B cell (primary cell): ENCODE results near the gene CCL19. TPM values are rescaled to one million over a fixed set of nuclear protein-coding genes. Genes with fewer than 3 reads are reported as not detected.

Experiments used
- ATAC-seq: fragments of 200-7000 bp; cut with Tn5 transposase; one replicate; pipeline ENCODE4 v1.10.0; 2021; ENCODE audit warnings: low read depth, mild to moderate bottlenecking, moderate number of reproducible peaks, moderate library complexity
- CTCF ChIA-PET: fragments of 350-600 bp; sonication (Branson Sonifier 250); formaldehyde crosslinking; loops from one replicate; lab custom pipeline; 2021; ENCODE audit warnings: antibody characterized with exemption, inconsistent platforms; lab: Charles Lee
- POLR2A ChIA-PET: fragments of 350-600 bp; sonication (Branson Sonifier 250); formaldehyde crosslinking; loops from one replicate; lab custom pipeline; 2021; ENCODE audit warnings: antibody characterized with exemption; lab: Charles Lee
- DNase-seq: peaks from one replicate; pipeline ENCODE4 v3.0.0; 2013
- H2AFZ ChIP-seq: 2 replicates; pipeline ENCODE4 v1.6.1; 2012; ENCODE audit warnings: mild to moderate bottlenecking, low read depth, low read length; ENCODE audit not compliant: insufficient read depth, poor library complexity, severe bottlenecking
- H3K27ac ChIP-seq, 2 donors: 1 replicate in 1 of 2; 2 replicates in 1 of 2; pipeline ENCODE4 v1.5.1; 2012 to 2013; ENCODE audit warnings: low read length in 2 of 2, mild to moderate bottlenecking in 2 of 2, moderate library complexity in 1 of 2
- H3K27me3 ChIP-seq, 4 experiments: fragments of 200-600 bp in 1 of 4; sonication (generic) in 1 of 4; replicated peaks in 1 of 4; 1 replicate in 2 of 4; 2 replicates in 2 of 4; pipeline versions ENCODE4 v1.6.1 to v1.7.0; 2013 to 2016; ENCODE audit warnings: low read length in 3 of 4, mild to moderate bottlenecking in 2 of 4, mixed read lengths in 1 of 4, moderate library complexity in 1 of 4; ENCODE audit not compliant: insufficient read depth in 4 of 4, control insufficient read depth in 3 of 4; ENCODE audit errors: control extremely low read depth in 1 of 4
- H3K36me3 ChIP-seq, 2 experiments: replicated peaks in 1 of 2; 1 replicate in 1 of 2; 2 replicates in 1 of 2; pipeline versions ENCODE4 v1.6.1 to v1.7.1; 2013; ENCODE audit warnings: low read length in 1 of 2; ENCODE audit not compliant: insufficient read depth in 2 of 2, control insufficient read depth in 1 of 2; ENCODE audit errors: control extremely low read depth in 1 of 2, extremely low read depth in 1 of 2
- H3K4me1 ChIP-seq, 2 donors: fragments of 200-600 bp in 1 of 2; sonication (generic) in 1 of 2; 1 replicate in 1 of 2; 2 replicates in 1 of 2; pipeline versions ENCODE4 v1.5.1 to v1.6.1; 2013 to 2017; ENCODE audit warnings: low read length in 2 of 2; ENCODE audit not compliant: control insufficient read depth in 2 of 2, insufficient read depth in 2 of 2
- H3K4me2 ChIP-seq: replicated peaks from 2 replicates; pipeline ENCODE3; 2012; ENCODE audit warnings: mild to moderate bottlenecking, low read depth, low read length; ENCODE audit not compliant: poor library complexity, severe bottlenecking
- H3K4me3 ChIP-seq, 5 experiments: fragments of 200-600 bp in 1 of 5; sonication (generic) in 1 of 5; 1 replicate in 3 of 5; 2 replicates in 2 of 5; pipeline versions ENCODE4 v1.5.1 to v1.7.0; 2011 to 2016; ENCODE audit warnings: low read length in 4 of 5, mild to moderate bottlenecking in 4 of 5, low read depth in 2 of 5, control low read depth in 1 of 5, moderate library complexity in 1 of 5; ENCODE audit not compliant: insufficient read depth in 1 of 5; ENCODE audit errors: control extremely low read depth in 1 of 5, extremely low read depth in 1 of 5
- H3K79me2 ChIP-seq: fragments of 200-600 bp; sonication (generic); one replicate; pipeline ENCODE4 v1.6.0; 2016; ENCODE audit warnings: low read length; ENCODE audit not compliant: control insufficient read depth, insufficient read depth
- H3K9ac ChIP-seq: fragments of 200-600 bp; sonication (generic); 2 replicates; pipeline ENCODE4 v1.6.1; 2017; ENCODE audit warnings: mild to moderate bottlenecking, low read length, moderate library complexity
- H3K9me3 ChIP-seq, 3 donors: one replicate each; pipeline versions ENCODE4 v1.6.1 to v1.7.1; 2013; ENCODE audit warnings: low read length in 2 of 3; ENCODE audit not compliant: control insufficient read depth in 2 of 3, insufficient read depth in 1 of 3; ENCODE audit errors: control extremely low read depth in 1 of 3
- H4K20me1 ChIP-seq: 2 replicates; pipeline ENCODE4 v1.6.0; 2012; ENCODE audit warnings: mild to moderate bottlenecking, low read length; ENCODE audit not compliant: insufficient read depth, control insufficient read depth, poor library complexity, severe bottlenecking
- H3K27ac Mint-ChIP-seq: one replicate; pipeline ENCODE4 v1.8.0; 2021; ENCODE audit warnings: mixed read lengths
- H3K27me3 Mint-ChIP-seq: one replicate; pipeline ENCODE4 v1.8.0; 2021; ENCODE audit warnings: mixed read lengths
- H3K4me1 Mint-ChIP-seq: one replicate; pipeline ENCODE4 v1.8.0; 2021; ENCODE audit warnings: mixed read lengths
- H3K4me3 Mint-ChIP-seq: one replicate; pipeline ENCODE4 v1.8.0; 2021; ENCODE audit warnings: mixed read lengths
- H3K9me3 Mint-ChIP-seq: one replicate; pipeline ENCODE4 v1.8.0; 2022; ENCODE audit warnings: mixed read lengths; ENCODE audit not compliant: insufficient read depth
- CTCF ChIP-seq: fragments of 200-600 bp; IDR thresholded peaks from one replicate; pipeline ENCODE4 v1.8.0; 2022; ENCODE audit warnings: antibody characterized with exemption, mild to moderate bottlenecking
- EZH2 ChIP-seq: IDR thresholded peaks from 2 replicates; pipeline ENCODE4 v1.6.1; 2012; ENCODE audit warnings: borderline replicate concordance, low read depth, mild to moderate bottlenecking, moderate library complexity, low read length; ENCODE audit not compliant: insufficient read depth, poor library complexity, severe bottlenecking
- WGBS: methylation state at CpG from one replicate; pipeline ENCODE4 v1.1.5; 2013; ENCODE audit warnings: missing lambda C conversion rate; ENCODE audit not compliant: insufficient coverage; 5-methylcytosine and 5-hydroxymethylcytosine counted together
- intact Hi-C: fragments of 100-400 bp; cut with micrococcal nuclease; formaldehyde crosslinking; loops from one replicate; pipeline ENCODE4 v1.10.0; 2022
- polyA plus RNA-seq: library from polyadenylated mRNA; depleted of rRNA; stranded (reverse); fragments of >200 nt; gene quantifications from 2 replicates; pipeline ENCODE4 v1.2.3, GENCODE V29; 2012
- total RNA-seq, 2 donors: library from RNA; stranded (reverse); fragments of 120-200 nt in 1 of 2; gene quantifications; 1 replicate in 1 of 2; 2 replicates in 1 of 2; pipeline versions ENCODE4 v1.2.3 to v1.2.4, GENCODE V29; 2013 to 2022

Gene CCL19
- total and polyA plus RNA-seq, 2 donors (not counting 1 experiment from before 2014, with no cell fraction given), result not detected

GRCh38 chr9:34716711-34717110, 25.6 kb upstream of the CCL19 start:
- ATAC-seq (no peak), DNase-seq (no peak)
- Histone ChIP-seq H2AFZ (no peak overlapping the region), H3K9ac (no peak overlapping the region), H3K9me3 (no peaks in the 10 kb centered on the region), H3K36me3 (no peaks in the 10 kb centered on the region), H3K4me3 (no peak overlapping the region), H3K27ac (no peak overlapping the region), H3K4me2 (no peak overlapping the region), H3K79me2 (no peaks in the 10 kb centered on the region), H3K27me3 (peaks cover 0 to 16% (median 7%) of the 10 kb centered on the region in 4 experiments), H3K4me1 (no peaks in the 10 kb centered on the region), H4K20me1 (no peaks in the 10 kb centered on the region)
- no peak for TF ChIP-seq CTCF
- no peak for TF ChIP-seq EZH2
- Mint-ChIP-seq H3K4me1 (no peaks in the 10 kb centered on the region), H3K27ac (no peak overlapping the region), H3K27me3 (peaks cover 44% of the 10 kb centered on the region), H3K4me3 (no peak overlapping the region), H3K9me3 (no peaks in the 10 kb centered on the region)
- intact Hi-C loops, result no loop called here
- ChIA-PET CTCF (interaction anchor here (1.0 to 1.2 kb wide), 2 partner anchors 14 to 31 kb away, joined by 3 to 4 read pairs; no protein-coding TSS in a partner anchor), POLR2A (no interaction called here)
- WGBS, result 75% methylated on average over 3 of the region's 4 CpGs

DNA sequence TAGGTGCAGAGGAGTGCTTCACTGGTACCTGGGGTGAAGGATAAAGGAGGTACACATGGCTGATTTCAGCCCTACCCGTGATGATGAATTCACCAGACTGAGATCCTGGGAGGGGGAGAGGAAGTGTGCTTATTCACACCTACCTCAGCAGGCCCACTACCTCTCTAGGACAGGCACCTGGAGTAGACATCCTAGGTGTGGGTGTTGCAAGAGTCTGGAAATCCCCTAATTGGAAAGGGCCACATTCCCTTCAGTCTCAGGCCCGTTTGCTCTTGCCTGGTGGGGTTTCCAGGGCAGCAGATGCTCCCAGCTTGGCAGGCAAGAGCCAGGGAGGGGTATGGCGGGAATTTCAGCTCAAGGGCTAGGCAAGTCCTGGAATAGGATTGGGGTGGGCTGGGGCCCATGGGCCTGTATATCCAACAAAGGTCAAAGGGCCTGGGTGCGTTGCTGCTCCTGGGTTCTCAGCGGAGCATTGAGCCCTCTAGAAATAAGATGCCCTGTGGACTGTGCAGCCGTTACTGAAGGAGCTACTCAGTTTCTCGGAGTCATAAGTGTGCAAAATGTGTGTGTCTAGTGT, 24.7 kb upstream of the CCL19 start:
- Mint-ChIP-seq H3K27me3 (peaks cover 41% of the 10 kb centered on the region), H3K27ac (no peak overlapping the region), H3K4me1 (no peaks in the 10 kb centered on the region), H3K4me3 (no peak overlapping the region), H3K9me3 (no peaks in the 10 kb centered on the region)
- no peak for DNase-seq
- intact Hi-C loops, result no loop called here
- ChIA-PET POLR2A (no interaction called here), CTCF (interaction anchor here (1.0 to 1.2 kb wide), 2 partner anchors 13 to 30 kb away, joined by 3 to 4 read pairs; no protein-coding TSS in a partner anchor)
- no peak overlapping the region for H3K27ac ChIP-seq
- no peak for TF ChIP-seq EZH2
- no peak for TF ChIP-seq CTCF
- H3K4me2 ChIP-seq, result no peak overlapping the region
- H3K9ac ChIP-seq, result no peak overlapping the region
- H3K4me1 ChIP-seq, result no peaks in the 10 kb centered on the region
- no peak overlapping the region for H2AFZ ChIP-seq
- H3K9me3 ChIP-seq, result no peaks in the 10 kb centered on the region
- H3K27me3 ChIP-seq, result peaks cover 0 to 15% (median 7%) of the 10 kb centered on the region in 4 experiments
- H3K4me3 ChIP-seq, result no peak overlapping the region
- no peaks in the 10 kb centered on the region for H3K79me2 ChIP-seq
- no peaks in the 10 kb centered on the region for H3K36me3 ChIP-seq
- ATAC-seq, result no peak
- H4K20me1 ChIP-seq, result no peaks in the 10 kb centered on the region
- WGBS, result 94% methylated on average over 6 of the region's 7 CpGs
